ENCODE measurements around the gene BNIP2. TPM values are rescaled to one million over a fixed set of nuclear protein-coding genes. Genes with fewer than 3 reads are reported as not detected.

BNIP2 gene
- total and polyA plus RNA-seq, 2 of the 13 experiments (the other 11 are each of a cell fraction or from before 2014, with no cell fraction given), result 17.4 to 57.6 TPM

DNA sequence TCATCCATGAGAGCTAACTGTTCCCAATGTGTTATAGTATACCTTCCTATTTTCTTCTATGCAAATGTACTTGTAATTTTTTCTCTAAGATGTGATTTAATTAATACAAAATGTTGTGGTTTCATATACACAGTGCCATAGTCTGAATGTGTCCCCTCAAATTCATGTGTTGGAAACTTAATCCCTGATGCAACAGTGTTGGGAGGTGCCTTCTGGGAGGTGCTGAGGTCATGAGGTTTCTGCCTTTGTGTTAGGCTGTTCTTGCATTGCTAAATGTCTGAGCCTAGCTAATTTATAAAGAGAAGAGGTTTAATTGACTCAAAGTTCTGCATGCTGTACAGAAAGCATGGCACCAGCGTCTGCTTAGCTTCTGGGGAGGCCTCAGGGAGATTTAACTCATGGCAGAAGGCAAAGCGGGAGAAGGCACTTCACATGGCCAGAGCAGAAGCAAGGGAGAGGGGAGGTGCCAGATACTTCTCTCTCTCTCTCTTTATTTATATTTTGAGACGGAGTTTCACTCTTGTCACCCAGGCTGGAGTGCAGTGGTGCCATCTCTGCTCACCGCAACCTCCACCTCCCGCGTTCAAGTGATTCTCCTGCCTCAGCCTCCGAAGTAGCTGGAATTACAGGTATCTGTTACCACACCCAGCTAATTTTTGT is 34.7 kb upstream of the BNIP2 start:
- in situ Hi-C loops (cut with HindIII; ENCODE audit: extremely low pct_ligation_motif_present, low pct_unique_long_range_greater_than_20kb) (no loop called here), intact Hi-C loops (cut with micrococcal nuclease; ENCODE audit: unreplicated experiment) (loop anchor here (2.0 kb wide), 3 partner anchors 41 to 603 kb away; no protein-coding TSS in a partner anchor)
- H2AFZ ChIP-seq (ENCODE audit: low read length), result no peak overlapping the region
- H3K27me3 ChIP-seq (ENCODE audit: control insufficient read depth in 1 of 2, insufficient read depth in 2 of 2, low read length in 2 of 2), result peaks cover 0 to 20% of the 10 kb centered on the region in 2 experiments; a peak in 2 of 5 replicates
- H3K9me3 ChIP-seq (ENCODE audit: low read length), result no peaks in the 10 kb centered on the region
- no peak overlapping the region for H3K4me2 ChIP-seq (ENCODE audit: low read depth, low read length)
- no peak overlapping the region for H3K27ac ChIP-seq (ENCODE audit: extremely low read length, insufficient read depth, low read length)
- CTCF ChIA-PET (ENCODE audit: low intra/inter-chr PET ratio, low total read pairs), result interaction anchor here (1.6 to 1.7 kb wide), 2 partner anchors 41 to 456 kb away, joined by 6 to 9 read pairs; no protein-coding TSS in a partner anchor
- no peaks in the 10 kb centered on the region for H3K4me1 ChIP-seq (ENCODE audit: insufficient read depth, low read length)
- ATAC-seq (no peak), FAIRE-seq (no peak), DNase-seq (ENCODE audit: low spot score) (no peak)
- POLR2A ChIA-PET, result no interaction called here
- no peaks in the 10 kb centered on the region for H4K20me1 ChIP-seq (ENCODE audit: insufficient read depth, low read length)
- no peak overlapping the region for H3K9ac ChIP-seq (ENCODE audit: insufficient read depth, low read depth, low read length)
- BruUV-seq (replicated peaks), result no TSS peak
- no peaks in the 10 kb centered on the region for H3K36me3 ChIP-seq (replicated peaks in 1 of 2; ENCODE audit: control insufficient read depth in 1 of 2, insufficient read depth in 2 of 2, low read length in 2 of 2)
- H3K79me2 ChIP-seq (ENCODE audit: insufficient read depth, low read length), result no peaks in the 10 kb centered on the region
- WGBS (ENCODE audit: low lambda C conversion rate), result 7% methylated on average over 7 of the region's 7 CpGs
- no peak overlapping the region for H3K4me3 ChIP-seq (replicated peaks in 1 of 3; ENCODE audit: insufficient read depth in 1 of 3, low read depth in 2 of 3, low read length in 3 of 3)
- TF ChIP-seq ZMYM4 (CRISPR knock-in tag; IDR thresholded peaks at IDR 0.05) (no peak), ZFX (CRISPR knock-in tag; IDR thresholded peaks at IDR 0.05; ENCODE audit: low read depth) (no peak), ZNF660 (CRISPR knock-in tag; IDR thresholded peaks at IDR 0.05; ENCODE audit: borderline replicate concordance, low read depth) (no peak), PTBP1 (IDR thresholded peaks at IDR 0.05; ENCODE audit: low read depth, low read length, poor library complexity, severe bottlenecking) (no peak), MBNL3 (CRISPR knock-in tag; conservative IDR thresholded peaks at IDR 0.05) (no peak), KDM4B (CRISPR knock-in tag; IDR thresholded peaks at IDR 0.05) (no peak), FOXP1 (IDR thresholded peaks at IDR 0.05) (no peak), FOXP1 (CRISPR knock-in tag; IDR thresholded peaks at IDR 0.05) (no peak), ZSCAN29 (CRISPR knock-in tag; conservative IDR thresholded peaks at IDR 0.05) (no peak), SOX5 (CRISPR knock-in tag; IDR thresholded peaks at IDR 0.05; ENCODE audit: borderline replicate concordance) (no peak), RCOR2 (CRISPR knock-in tag; IDR thresholded peaks at IDR 0.05) (no peak)
- TF ChIP-seq, protein P1, sequence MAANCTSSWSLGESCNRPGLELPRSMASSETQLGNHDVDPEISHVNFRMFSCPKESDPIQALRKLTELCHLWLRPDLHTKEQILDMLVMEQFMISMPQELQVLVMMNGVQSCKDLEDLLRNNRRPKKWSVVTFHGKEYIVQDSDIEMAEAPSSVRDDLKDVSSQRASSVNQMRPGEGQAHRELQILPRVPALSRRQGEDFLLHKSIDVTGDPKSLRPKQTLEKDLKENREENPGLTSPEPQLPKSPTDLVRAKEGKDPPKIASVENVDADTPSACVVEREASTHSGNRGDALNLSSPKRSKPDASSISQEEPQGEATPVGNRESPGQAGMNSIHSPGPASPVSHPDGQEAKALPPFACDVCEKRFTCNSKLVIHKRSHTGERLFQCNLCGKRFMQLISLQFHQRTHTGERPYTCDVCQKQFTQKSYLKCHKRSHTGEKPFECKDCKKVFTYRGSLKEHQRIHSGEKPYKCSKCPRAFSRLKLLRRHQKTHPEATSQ (CRISPR knock-in tag; IDR thresholded peaks at IDR 0.05; ENCODE audit: borderline replicate concordance), result no peak
- TF ChIP-seq, protein P2, sequence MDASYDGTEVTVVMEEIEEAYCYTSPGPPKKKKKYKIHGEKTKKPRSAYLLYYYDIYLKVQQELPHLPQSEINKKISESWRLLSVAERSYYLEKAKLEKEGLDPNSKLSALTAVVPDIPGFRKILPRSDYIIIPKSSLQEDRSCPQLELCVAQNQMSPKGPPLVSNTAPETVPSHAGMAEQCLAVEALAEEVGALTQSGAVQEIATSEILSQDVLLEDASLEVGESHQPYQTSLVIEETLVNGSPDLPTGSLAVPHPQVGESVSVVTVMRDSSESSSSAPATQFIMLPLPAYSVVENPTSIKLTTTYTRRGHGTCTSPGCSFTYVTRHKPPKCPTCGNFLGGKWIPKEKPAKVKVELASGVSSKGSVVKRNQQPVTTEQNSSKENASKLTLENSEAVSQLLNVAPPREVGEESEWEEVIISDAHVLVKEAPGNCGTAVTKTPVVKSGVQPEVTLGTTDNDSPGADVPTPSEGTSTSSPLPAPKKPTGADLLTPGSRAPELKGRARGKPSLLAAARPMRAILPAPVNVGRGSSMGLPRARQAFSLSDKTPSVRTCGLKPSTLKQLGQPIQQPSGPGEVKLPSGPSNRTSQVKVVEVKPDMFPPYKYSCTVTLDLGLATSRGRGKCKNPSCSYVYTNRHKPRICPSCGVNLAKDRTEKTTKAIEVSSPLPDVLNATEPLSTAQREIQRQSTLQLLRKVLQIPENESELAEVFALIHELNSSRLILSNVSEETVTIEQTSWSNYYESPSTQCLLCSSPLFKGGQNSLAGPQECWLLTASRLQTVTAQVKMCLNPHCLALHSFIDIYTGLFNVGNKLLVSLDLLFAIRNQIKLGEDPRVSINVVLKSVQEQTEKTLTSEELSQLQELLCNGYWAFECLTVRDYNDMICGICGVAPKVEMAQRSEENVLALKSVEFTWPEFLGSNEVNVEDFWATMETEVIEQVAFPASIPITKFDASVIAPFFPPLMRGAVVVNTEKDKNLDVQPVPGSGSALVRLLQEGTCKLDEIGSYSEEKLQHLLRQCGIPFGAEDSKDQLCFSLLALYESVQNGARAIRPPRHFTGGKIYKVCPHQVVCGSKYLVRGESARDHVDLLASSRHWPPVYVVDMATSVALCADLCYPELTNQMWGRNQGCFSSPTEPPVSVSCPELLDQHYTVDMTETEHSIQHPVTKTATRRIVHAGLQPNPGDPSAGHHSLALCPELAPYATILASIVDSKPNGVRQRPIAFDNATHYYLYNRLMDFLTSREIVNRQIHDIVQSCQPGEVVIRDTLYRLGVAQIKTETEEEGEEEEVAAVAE (CRISPR knock-in tag; IDR thresholded peaks at IDR 0.05; ENCODE audit: borderline replicate concordance), result no peak
- TF ChIP-seq, protein P3, sequence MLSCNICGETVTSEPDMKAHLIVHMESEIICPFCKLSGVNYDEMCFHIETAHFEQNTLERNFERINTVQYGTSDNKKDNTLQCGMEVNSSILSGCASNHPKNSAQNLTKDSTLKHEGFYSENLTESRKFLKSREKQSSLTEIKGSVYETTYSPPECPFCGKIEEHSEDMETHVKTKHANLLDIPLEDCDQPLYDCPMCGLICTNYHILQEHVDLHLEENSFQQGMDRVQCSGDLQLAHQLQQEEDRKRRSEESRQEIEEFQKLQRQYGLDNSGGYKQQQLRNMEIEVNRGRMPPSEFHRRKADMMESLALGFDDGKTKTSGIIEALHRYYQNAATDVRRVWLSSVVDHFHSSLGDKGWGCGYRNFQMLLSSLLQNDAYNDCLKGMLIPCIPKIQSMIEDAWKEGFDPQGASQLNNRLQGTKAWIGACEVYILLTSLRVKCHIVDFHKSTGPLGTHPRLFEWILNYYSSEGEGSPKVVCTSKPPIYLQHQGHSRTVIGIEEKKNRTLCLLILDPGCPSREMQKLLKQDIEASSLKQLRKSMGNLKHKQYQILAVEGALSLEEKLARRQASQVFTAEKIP (CRISPR knock-in tag; IDR thresholded peaks at IDR 0.05; ENCODE audit: borderline replicate concordance), result no peak
- TF ChIP-seq, protein P4, sequence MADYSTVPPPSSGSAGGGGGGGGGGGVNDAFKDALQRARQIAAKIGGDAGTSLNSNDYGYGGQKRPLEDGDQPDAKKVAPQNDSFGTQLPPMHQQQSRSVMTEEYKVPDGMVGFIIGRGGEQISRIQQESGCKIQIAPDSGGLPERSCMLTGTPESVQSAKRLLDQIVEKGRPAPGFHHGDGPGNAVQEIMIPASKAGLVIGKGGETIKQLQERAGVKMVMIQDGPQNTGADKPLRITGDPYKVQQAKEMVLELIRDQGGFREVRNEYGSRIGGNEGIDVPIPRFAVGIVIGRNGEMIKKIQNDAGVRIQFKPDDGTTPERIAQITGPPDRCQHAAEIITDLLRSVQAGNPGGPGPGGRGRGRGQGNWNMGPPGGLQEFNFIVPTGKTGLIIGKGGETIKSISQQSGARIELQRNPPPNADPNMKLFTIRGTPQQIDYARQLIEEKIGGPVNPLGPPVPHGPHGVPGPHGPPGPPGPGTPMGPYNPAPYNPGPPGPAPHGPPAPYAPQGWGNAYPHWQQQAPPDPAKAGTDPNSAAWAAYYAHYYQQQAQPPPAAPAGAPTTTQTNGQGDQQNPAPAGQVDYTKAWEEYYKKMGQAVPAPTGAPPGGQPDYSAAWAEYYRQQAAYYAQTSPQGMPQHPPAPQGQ (CRISPR knock-in tag; IDR thresholded peaks at IDR 0.05; ENCODE audit: borderline replicate concordance), result no peak
